Measurements from ENCODE around the gene OTUD5.
A peak's percentile ranks its signal among the peaks of the same experiment; 100 is the strongest.

The OTUD5 gene

DNA sequence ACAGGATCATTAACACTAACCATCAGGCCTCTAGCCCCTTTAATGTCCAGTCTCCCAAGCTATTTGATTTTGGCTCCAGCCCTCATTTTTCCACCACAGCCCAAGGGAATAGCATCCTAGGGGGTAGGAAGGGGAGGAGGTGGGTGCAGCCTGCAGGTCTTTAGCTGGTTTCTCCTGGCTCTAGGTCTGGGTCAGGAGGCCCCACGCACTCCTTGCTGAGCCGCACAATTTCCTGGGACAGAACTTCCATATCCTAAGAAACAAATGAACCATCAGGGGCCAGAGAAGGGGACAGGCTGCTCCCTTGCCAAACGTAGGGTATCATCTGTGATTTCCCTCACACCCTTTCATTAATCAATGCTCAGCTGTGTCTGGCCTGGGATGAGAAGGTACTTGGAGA is 16.6 kb upstream of the OTUD5 start:
- intact Hi-C loops (cut with DNase I): loop anchor here (5.0 kb wide), 1 partner anchor 133 kb away; no protein-coding TSS in a partner anchor

GRCh38 chrX:48972220-48973164 is 15.1 kb upstream of the OTUD5 start:
- DNase-seq: peak in 5 of 10 donors; percentile 17 to 84 (median 26)
- intact Hi-C loops (cut with DNase I): loop anchor here (5.0 kb wide), 1 partner anchor 135 kb away; no protein-coding TSS in a partner anchor

More for the DNA sequence above, 16.6 kb upstream of the OTUD5 start:
- DNase-seq: peak in 1 of 10 donors; percentile 16

- intact Hi-C loops (cut with DNase I): loop anchor here (5.0 kb wide), 1 partner anchor 136 kb away; no protein-coding TSS in a partner anchor
- DNase-seq: peak in 6 of 10 donors; percentile 30 to 90 (median 66)
These were observed 14.1 kb upstream of the OTUD5 start, which contains the start of gene KCND1 for GRCh38 chrX:48971249-48972219. Gene KCND1, minus strand, starts transcription at chrX:48971844. Its CDS starts 1,573 bp downstream, at chrX:48970271.

DNA sequence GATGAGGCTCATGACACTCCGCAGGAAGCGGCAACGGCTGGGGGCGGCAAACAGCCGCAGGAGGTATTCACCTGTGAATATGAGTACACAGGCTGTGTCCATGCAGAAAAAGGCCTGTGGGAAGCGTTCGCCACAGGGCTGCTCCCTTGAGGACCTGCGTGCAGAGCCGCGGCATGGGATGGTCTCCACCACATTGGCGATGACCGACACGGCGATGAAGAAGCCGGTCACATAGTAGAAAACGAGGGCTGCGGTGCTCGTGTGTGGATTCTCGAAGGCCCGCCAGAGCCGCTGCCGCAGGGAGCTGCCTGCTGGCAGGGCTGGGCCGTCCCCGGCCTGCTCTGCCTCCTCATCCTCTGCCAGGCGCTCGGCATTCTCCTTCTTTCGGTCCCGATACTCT is 12.1 kb upstream of the OTUD5 start:
- intact Hi-C loops (cut with DNase I): no loop called here
- DNase-seq: peak in 1 of 10 donors; percentile 77

DNA sequence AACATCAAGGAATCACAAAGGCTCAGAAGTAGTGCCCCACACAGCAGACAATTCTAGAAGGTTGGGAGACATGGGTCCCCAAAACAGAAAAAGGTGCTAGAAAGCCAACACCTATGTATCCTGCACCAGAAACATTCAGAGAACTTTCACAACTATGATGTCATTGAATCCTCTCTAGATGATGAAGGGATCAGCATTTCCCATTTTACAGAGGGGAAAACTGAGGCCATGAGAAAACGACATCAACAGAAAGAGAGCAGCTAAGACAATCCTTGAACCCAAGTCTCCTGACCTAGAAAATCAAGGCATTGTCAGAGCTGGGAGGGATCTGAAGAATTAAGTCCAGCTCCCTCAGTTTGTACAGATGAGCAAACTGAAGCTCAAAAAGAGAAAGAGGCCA is 11.0 kb upstream of the OTUD5 start:
- intact Hi-C loops (cut with DNase I): no loop called here
- DNase-seq: no peak

GRCh38 chrX:48966796-48967579 is 9.6 kb upstream of the OTUD5 start:
- intact Hi-C loops (cut with DNase I): no loop called here
- peak in 1 of 10 donors; percentile 2 for DNase-seq

DNA sequence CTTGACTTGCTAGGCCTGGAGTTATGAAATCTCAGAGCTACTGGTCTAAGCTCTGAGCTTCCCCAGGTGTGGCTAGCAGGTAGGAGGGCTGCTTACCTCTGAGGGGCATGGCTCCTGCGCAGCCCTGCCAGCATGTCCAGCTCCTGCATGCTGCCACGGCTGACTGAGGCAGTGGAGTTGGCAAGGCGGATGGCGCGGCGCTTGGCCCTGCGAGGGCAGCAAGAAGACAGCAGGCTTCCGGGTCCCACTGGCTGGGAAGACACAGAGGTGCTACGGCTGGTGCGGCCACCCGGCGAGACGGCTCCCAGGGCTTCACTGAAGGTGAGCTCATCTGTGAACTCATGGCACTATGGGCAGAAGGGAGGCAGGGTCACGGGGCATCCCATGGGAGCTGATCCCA is 8.6 kb upstream of the OTUD5 start:
- intact Hi-C loops (cut with DNase I): no loop called here
- DNase-seq: peak in 1 of 10 donors; percentile 73

GRCh38 chrX:48961585-48962091 is 4.2 kb upstream of the OTUD5 start:
- intact Hi-C loops (cut with DNase I): no loop called here
- DNase-seq: peak in 1 of 10 donors; percentile 20

DNA sequence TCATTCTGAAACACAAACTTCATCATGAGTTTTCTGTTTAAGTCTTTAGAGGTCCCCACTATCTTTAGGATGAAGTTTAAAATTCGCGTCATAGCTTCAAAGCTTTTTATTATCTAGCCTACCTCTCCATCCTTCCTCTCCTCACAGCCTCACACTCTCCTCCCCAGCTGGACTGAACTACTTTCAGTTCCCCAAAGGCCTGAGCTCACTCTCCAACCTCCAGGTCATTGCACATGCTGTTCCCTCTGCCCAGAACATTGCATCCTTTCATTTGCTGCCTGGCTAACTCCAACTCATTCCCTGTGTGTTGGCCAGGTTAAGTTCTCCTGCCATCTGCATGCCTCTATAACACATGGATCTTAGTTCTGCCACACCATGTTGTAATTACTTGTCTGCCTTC is 2.9 kb upstream of the OTUD5 start:
- DNase-seq: peak in 1 of 10 donors; percentile 1
- intact Hi-C loops (cut with DNase I): no loop called here

DNA sequence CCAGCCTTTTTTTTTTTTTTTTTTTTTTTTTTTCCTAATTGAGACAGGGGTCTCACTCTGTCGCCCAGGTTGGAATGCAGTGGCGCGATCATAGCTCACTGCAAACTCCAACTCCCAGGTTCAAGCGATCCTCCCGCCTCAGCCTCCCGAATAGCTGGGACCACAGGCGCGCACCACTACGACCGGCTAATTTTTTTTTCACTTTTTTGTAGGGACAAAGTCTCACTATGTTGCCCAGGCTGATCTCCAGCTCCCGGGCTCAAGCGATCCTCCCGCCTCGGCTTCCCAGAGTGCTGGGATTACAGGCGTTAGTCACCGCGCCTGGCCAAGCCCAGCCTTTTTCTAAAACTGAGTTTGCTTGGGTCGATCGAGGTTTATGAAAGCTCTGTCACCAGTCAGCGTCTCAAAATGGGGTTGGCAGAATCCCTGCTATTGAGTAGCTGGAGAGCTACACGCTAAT is 1.3 kb upstream of the OTUD5 start:
- DNase-seq: peak in 4 of 10 donors; percentile 4 to 86 (median 19)
- intact Hi-C loops (cut with DNase I): loop anchor here (5.0 kb wide), 3 partner anchors 41 to 149 kb away; partner anchors contain the start of genes PIM2 and TFE3

- intact Hi-C loops (cut with DNase I): loop anchor here (5.0 kb wide), 3 partner anchors 41 to 149 kb away; partner anchors contain the start of genes PIM2 and TFE3
- peak; percentile 92 to 100 (median 94) for DNase-seq
These were observed 624 bp upstream of the OTUD5 start for GRCh38 chrX:48957827-48958634.

DNA sequence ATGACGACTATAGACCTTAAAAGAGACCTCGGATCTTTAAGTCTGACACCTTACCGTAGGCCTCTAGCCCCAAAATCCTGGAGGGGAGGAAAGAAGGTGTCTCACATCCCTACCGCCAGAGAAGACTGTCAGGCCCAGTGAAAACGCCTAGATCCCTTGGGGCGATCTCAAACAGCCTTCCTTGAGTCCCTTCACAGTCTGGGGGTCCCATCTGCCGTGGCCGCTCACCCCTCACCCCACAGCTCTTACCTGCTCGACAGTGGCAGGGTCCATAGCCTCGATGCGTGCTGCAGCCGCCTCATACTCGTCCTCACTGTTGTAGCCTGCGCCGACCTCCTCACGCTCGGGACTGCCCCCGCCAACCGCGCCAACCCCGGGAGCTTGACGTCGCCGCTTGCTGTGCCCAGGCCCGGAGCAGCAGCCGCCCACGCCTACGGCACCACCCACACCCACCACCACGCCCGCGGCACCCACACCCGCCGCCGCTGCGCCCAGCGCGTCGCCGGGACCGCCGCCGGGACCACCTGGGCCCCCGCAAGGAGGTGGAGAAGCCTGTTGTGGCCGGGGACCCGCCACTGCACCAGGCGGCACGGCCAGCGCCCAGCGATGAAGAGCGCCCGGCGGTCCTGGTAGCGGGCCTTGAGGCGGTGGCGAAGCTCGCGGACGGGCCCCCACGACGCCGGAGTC is 536 bp downstream of the OTUD5 start:
- intact Hi-C loops (cut with DNase I): loop anchor here (5.0 kb wide), 3 partner anchors 40 to 150 kb away; partner anchors contain the start of genes PIM2 and TFE3
- peak in 3 of 10 donors; percentile 74 to 90 (median 80) for DNase-seq

GRCh38 chrX:48948589-48948988 is 8.8 kb downstream of the OTUD5 start:
- intact Hi-C loops (cut with DNase I): no loop called here

GRCh38 chrX:48945517-48946348 is 11.7 kb downstream of the OTUD5 start:
- intact Hi-C loops (cut with DNase I): no loop called here
- peak in 8 of 10 donors; percentile 19 to 91 (median 36) for DNase-seq

More at GRCh38 chrX:48948589-48948988, 8.8 kb downstream of the OTUD5 start:
- peak in 1 of 10 donors; percentile 27 for DNase-seq

GRCh38 chrX:48942895-48943294 is 14.5 kb downstream of the OTUD5 start:
- no peak for DNase-seq
- intact Hi-C loops (cut with DNase I): no loop called here

DNA sequence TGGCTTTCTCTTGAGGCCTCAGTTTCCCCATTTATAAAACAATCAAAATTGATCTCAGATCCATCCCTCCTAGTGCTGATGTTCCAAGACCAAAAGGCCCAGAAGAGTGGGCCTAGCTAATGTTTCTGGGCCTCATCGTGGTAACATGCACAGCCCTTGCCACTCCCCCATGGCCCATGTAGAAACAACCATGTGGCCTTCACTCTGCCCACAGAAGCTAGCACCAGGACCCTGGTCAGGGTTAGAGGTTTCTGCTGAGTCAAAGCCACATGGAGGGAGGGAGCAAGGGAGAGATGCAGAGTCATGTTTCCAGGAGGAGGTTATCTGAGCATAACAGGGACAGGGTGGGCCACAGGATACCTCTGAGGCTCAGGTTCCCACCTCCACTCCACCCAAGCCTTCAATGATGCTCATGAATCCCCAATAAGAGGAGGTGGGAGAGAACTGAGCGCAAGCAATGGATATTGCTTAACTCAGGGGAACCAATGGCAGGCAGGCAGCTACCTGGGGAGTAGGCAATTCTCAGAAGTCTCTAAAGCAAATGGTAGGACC is 16.9 kb downstream of the OTUD5 start:
- intact Hi-C loops (cut with DNase I): no loop called here
- peak in 1 of 10 donors; percentile 22 for DNase-seq

Measured in posterior cingulate gyrus (tissue), 11 donors.